ENCODE measurements around the gene DENR.

- TF ChIP-seq, protein P1, sequence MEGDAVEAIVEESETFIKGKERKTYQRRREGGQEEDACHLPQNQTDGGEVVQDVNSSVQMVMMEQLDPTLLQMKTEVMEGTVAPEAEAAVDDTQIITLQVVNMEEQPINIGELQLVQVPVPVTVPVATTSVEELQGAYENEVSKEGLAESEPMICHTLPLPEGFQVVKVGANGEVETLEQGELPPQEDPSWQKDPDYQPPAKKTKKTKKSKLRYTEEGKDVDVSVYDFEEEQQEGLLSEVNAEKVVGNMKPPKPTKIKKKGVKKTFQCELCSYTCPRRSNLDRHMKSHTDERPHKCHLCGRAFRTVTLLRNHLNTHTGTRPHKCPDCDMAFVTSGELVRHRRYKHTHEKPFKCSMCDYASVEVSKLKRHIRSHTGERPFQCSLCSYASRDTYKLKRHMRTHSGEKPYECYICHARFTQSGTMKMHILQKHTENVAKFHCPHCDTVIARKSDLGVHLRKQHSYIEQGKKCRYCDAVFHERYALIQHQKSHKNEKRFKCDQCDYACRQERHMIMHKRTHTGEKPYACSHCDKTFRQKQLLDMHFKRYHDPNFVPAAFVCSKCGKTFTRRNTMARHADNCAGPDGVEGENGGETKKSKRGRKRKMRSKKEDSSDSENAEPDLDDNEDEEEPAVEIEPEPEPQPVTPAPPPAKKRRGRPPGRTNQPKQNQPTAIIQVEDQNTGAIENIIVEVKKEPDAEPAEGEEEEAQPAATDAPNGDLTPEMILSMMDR (IDR thresholded peaks at IDR 0.05), result no peak
- no peak for TF ChIP-seq POLR2A (IDR thresholded peaks at IDR 0.05)
- TF ChIP-seq EP300 (IDR thresholded peaks at IDR 0.05), result no peak
- no peak for TF ChIP-seq POLR2AphosphoS5 (IDR thresholded peaks at IDR 0.05)
Observed at GRCh38 chr12:122807651-122808050, 55.0 kb downstream of the DENR start.

All from sigmoid colon (tissue), 4 donors.